Activated CD4-positive, CD25-positive, alpha-beta regulatory T cell (primary cell): ENCODE results near the gene SAP30BP.

ENCODE experiments used
- DNase-seq, 4 experiments: peaks; one replicate each; lab custom pipeline; 2025; lab: John Stamatoyannopoulos, UW

SAP30BP gene

DNA sequence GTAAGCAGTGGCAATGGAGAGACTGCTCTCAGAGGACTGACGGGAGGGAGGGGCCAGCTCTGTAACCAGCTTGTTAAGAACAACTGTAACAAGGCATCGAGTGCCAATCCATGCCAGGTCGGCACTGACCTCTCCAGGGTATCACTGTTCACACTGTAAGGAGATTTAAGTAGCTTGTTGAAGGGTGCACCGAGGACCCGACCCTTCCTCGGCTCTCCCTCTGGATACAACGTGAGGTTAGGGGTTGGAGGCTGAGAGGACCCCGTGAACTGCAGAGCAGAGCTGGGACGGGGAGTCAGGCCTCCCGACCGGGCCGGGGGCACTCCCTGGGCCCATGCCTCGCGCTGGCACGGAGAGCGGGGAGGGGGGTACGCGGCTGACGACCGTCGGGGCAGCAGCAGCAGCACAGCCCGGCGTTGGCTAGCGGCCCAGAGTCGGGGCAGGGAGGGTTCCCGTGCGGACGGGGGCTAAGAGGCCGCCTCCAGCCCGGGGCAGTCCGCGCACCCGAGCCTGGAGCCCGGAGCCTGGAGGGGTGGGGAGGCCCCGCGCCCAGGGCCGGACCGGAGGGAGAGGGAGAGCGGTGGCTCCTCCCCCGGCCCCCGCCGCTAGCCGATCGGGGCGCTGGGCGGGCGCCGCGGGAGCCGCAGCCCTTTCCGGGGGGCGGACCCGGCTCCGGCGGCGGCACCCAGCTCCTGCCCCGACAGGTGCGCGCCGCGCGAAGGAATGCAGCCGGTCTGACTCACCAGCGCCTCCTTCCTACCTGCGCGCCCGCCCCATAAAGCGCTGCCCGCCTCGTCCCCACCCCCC lies 53.7 kb downstream of the SAP30BP start, which contains the start of gene ITGB4:
TSS of gene ITGB4 (plus strand) at position 804 of the 807 bp plus-strand sequence. CDS start 3,245 bp downstream, outside the sequence.
- DNase-seq = peak in 3 of 4 experiments; percentile 11 to 62 (median 46)

GRCh38 chr17:75721463-75722011 lies 54.4 kb downstream of the SAP30BP start:
- no peak for DNase-seq

- no peak for DNase-seq
These were observed 54.9 kb downstream of the SAP30BP start for GRCh38 chr17:75722076-75722475.

GRCh38 chr17:75722542-75723095 lies 55.5 kb downstream of the SAP30BP start:
- no peak for DNase-seq

- no peak for DNase-seq
These were observed 56.2 kb downstream of the SAP30BP start for GRCh38 chr17:75723171-75723930.

DNA sequence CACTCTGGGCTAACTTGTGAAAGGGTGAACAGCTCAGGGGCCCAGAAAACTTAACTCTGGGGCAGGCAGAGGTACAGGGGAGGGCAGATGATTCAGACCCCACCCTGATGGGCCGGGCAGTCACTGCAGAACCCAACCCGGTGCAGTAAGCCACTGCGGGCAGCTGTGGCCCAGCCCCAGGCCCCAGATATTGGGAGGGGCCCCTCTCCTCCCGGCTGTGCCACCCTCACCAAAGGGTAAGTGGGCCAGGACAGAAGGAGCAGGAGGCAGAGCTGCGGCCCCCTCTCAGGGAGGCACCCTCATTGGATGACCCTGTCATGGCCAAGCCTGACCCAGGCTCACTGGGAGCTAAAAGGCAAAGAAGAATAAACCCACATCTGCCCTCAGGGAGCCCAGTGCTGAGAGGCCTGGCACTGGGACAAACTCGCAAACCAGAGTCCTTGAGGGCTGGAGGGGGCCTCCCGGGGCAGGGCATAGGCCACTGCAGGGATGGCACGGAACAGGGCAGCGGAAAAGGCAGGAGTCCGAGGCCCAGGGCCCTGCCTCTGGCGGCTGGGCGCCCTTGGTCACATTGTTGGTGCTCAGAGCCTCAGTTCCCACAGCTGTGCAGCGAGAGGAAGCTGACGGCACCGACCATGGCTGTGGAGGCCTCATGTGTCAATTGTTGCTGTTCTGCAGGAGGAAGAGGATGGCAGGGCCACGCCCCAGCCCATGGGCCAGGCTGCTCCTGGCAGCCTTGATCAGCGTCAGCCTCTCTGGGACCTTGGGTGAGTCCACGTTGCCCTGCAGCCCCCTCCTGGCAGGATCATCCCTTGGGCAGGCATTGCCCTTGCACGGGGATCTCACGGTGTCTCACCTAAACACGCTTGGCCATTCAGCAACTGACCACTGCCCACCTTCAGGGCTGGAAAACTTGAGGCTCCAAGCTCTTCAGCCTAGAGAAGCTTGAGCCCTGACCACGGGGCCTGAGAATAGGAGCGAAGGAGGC lies 57.2 kb downstream of the SAP30BP start:
- DNase-seq = no peak

- DNase-seq = no peak
These were observed 58.4 kb downstream of the SAP30BP start for GRCh38 chr17:75725504-75725903.

- DNase-seq = no peak
These were observed 60.3 kb downstream of the SAP30BP start for GRCh38 chr17:75727391-75727790.

GRCh38 chr17:75729351-75729750 lies 62.2 kb downstream of the SAP30BP start:
- no peak for DNase-seq

DNA sequence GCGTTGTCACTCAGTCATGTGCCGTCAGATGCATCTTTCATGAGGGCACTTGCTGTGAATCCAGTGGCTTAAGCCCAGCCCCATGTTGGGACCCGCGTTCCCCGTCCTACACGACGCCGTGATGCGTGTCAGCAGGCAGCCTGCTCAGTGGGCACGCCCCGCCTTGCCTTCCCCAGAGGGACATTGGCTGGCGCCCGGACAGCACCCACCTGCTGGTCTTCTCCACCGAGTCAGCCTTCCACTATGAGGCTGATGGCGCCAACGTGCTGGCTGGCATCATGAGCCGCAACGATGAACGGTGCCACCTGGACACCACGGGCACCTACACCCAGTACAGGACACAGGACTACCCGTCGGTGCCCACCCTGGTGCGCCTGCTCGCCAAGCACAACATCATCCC lies 62.9 kb downstream of the SAP30BP start:
- DNase-seq = no peak

GRCh38 chr17:75731086-75731715 lies 64.1 kb downstream of the SAP30BP start:
- no peak for DNase-seq

GRCh38 chr17:75731716-75732498 lies 64.8 kb downstream of the SAP30BP start:
- no peak for DNase-seq

GRCh38 chr17:75733471-75733870 lies 66.3 kb downstream of the SAP30BP start:
- no peak for DNase-seq

DNA sequence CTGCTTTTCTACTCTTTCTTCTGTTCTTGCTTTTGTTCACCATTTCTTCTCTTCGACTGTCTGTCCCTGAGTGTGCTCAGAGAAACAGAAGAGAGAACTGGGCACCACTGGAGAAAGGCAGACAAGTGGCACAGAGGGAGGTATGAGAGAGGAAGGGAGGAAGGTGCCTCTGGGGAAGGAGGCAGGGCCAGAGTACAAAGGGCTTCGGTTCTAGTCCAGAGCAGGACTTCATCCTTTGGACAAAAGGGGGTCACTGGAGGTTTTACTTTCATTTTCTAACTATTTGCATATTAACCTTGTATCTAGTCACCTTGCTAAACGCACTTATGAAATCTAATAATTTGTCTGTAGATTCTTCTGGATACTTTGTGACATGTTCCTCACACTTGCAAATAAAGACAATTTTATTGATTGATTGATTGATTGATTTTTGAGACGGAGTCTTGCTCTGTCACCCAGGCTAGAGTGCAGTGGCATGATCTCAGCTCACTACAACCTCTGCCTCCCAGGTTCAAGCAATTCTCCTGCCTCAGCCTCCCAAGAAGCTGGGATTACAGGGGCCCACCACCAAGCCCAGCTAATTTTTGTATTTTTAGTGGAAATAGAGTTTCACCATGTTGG lies 67.6 kb downstream of the SAP30BP start:
- no peak for DNase-seq

DNA sequence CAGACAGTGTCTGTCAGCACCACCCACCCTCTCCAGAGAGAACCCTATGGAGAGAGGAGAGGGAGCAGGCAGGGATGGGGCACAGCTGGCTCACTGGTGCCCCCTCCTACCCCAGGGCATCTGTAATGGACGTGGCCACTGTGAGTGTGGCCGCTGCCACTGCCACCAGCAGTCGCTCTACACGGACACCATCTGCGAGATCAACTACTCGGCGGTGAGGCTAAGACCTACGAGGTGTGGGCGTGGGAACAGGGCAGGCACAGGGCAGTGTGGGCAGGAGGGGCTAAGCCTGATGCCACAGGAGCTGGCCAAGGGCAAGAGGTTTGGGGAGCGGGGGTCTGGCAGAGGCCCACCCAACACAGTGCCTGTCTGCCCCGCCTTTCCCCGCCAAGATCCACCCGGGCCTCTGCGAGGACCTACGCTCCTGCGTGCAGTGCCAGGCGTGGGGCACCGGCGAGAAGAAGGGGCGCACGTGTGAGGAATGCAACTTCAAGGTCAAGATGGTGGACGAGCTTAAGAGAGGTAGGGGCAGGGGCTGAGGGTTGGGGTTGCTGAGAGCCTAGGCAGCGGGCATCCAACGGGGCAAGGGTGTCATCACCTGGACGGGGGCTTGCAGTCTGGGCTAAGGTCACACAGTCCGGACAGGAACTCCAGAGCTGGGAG lies 69.2 kb downstream of the SAP30BP start:
- DNase-seq = no peak

GRCh38 chr17:75737133-75737962 lies 70.2 kb downstream of the SAP30BP start:
- DNase-seq = no peak

DNA sequence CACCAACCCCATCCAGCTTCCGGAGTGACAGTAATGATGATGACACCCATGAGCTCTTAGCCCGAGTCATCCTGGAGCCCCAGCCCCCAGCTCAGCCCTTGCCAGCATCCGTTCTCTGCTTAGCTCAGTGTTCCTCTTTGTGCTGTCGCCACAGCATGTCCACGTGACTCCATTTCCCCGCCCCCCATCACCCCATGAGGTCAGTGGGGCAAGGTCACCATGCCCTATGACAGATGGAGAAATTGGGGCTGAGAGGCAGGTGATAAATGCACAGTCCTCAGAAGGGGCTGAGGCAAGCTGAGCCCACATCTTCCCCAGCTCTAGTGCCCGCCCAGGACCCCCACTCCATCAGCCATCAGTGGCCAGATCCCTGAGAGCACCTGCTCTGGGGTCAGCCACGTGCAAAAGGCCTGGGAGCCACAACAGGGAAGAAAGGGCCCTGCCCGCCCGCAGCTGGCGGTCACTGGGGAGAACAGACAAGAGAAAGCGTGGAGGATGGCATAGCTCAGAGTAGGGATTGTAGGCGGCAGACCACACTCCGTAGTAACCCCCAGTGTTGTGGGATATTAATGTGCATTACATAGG lies 71.2 kb downstream of the SAP30BP start:
- no peak for DNase-seq

DNA sequence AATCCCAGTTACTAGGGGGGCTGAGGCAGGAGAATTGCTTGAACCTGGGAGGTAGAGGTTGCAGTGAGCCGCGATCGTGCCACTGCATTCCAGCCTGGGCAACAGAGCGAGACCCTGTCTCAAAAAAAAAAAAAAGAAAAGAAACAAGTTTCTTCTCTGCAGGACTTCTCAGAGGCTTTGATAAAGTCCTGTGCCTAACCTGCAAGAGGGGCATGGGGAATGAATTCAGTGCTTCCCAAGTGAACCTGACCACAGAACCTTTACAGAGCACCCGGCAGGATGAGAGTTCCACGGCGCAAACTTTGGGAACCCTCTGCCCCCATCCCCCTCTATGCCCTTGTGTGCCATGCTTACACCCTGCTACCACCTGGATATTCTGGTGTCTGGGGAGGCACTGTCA lies 72.0 kb downstream of the SAP30BP start:
- DNase-seq = no peak
